ENCODE data around the gene CHRDL2.

- no peak for TF ChIP-seq ZSCAN25 (CRISPR knock-in tag; IDR thresholded peaks at IDR 0.05)
- TF ChIP-seq ARID3A (IDR thresholded peaks at IDR 0.05; ENCODE audit: low read depth, low read length), result no peak
- TF ChIP-seq PHF20 (CRISPR knock-in tag; IDR thresholded peaks at IDR 0.05), result no peak
- TF ChIP-seq ZBED4 (CRISPR knock-in tag; IDR thresholded peaks at IDR 0.05; ENCODE audit: borderline replicate concordance), result no peak
- TF ChIP-seq ZNF740 (CRISPR knock-in tag; IDR thresholded peaks at IDR 0.05), result no peak
- TF ChIP-seq ZNF784 (CRISPR knock-in tag; IDR thresholded peaks at IDR 0.05; ENCODE audit: borderline replicate concordance), result no peak
- no peak for TF ChIP-seq TOE1 (CRISPR knock-in tag; IDR thresholded peaks at IDR 0.05)
- no peak for TF ChIP-seq ZNF619 (CRISPR knock-in tag; IDR thresholded peaks at IDR 0.05)
- TF ChIP-seq TCF7L2 (IDR thresholded peaks at IDR 0.05; ENCODE audit: low read depth, low read length), result no peak
- TF ChIP-seq FOXO4 (CRISPR knock-in tag; conservative IDR thresholded peaks at IDR 0.05), result no peak
- TF ChIP-seq GABPA (IDR thresholded peaks at IDR 0.05; ENCODE audit: low read depth, low read length), result no peak
- TF ChIP-seq GABPA (CRISPR knock-in tag; IDR thresholded peaks at IDR 0.05; ENCODE audit: low read depth), result no peak
Observed at GRCh38 chr11:74680703-74681531, 50.3 kb downstream of the CHRDL2 start.
